ENCODE data around the gene TRAF3IP1.
"Not testable (repeated sequence)": the region's sequence is repeated elsewhere in the genome, so short reads cannot be mapped to it uniquely, and the experiment has no call there.

TRAF3IP1 gene

DNA sequence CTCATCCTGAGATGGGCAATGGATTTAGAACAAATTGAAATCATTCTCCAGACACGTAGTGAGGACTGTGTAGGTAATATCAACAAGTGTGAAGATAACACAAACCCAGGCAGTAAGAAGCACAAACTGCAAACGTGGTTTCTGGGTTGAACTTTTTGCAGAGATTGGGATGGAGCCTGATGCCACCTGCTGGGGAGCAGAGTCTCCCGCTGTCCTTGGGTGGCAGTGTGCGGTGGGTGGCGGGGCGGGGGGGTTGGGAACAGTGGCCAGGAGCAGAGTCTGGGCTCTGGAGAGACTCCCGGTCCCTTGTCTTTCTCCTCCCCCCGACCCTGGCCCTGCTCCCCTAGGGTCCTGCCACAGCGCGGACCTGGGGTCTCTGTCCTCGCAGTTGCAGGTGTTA lies 19.5 kb downstream of the TRAF3IP1 start:
- DNase-seq (ENCODE audit: low read depth in 2 of 2): no peak

DNA sequence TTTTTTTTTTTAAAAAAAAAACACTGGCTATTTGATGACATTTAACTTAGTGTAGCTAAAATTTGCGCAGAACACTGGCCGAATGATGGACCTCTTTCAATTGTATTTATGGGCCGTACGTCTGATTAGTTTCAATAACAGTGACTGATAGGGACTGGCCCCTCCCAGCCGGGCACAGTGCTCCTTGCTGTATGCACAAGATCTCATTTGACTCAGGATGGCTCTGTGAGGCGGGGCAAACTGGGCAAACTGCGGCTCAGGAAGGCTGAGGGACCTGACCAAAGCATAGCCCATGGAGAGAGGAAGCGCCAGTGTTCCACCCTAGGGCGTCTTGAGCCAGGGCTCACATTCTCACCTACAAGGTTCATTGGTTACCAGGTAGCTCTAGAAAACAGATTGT lies 21.2 kb downstream of the TRAF3IP1 start:
- DNase-seq (ENCODE audit: low read depth in 2 of 2): no peak

DNA sequence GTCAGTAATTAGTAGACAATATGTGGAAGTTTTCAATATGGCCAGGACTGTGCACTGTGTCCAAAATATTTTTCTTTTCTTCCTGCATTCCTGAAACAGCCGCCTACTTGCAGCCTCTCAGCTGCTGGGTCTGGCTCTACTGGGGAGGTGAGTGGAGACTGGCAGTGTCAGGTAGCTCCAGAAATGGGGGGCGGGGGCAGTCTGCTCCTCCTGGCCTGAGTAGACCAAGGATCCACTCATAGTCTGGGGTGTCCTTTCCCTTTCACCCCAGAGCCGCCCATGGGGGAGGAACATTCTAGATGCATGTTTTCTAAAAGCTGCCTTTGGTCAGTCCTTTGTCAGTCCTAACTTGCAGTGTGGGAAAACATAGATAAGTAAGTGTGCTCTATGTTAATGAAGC lies 23.7 kb downstream of the TRAF3IP1 start:
- DNase-seq (ENCODE audit: low read depth in 2 of 2): no peak

DNA sequence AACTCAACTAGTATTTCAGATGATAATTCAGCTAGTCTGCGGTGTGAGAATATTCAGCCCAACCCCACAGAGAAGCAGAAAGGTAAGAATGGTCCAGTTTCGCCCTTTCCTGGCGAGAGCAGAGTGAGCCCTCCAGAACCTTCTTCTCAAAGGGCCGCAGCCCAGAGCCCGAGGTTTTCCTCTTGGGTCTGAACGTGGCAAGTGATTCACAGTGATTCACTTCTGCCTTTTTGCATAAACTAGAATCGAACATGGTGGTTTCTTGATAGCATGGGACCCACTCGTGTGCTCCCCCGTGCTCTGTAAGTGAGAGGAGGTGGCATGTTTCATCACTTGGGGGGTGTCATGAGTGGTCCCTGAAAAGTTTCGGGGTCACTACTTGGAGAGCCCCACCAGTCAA lies 24.2 kb downstream of the TRAF3IP1 start:
- DNase-seq (ENCODE audit: low read depth in 2 of 2): no peak

DNA sequence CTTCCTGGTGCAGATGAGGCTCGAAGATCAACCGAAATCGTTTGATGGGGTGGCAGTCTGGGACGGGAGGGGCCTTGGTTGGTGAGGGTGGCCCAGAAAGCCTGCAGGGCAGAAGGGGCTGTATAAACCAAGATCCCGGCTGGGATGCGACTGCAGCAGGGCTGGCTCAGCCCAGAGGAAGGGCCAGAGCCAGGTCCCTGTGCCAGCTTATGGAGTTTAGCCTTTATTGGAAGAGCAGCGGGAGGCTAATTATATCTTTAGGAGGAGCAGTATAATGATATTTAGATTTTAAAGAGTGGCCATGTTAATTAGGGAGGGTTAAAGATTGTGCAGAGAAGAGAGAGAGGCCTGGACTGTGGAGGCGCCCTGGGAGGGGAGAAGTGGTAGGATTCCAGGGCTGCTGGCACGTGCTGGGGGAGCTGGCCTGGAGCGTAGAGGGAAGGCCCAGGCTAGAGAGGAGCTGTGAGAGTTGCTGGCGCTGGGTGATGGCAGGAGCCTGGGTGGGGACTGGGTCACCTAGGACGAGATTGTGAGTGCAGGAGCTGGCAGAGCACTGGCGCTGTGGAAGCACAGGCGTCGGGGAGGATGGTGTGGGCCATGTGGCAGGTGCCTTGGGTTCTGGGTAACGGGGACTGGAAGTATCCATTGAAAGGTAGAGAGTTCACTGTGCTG lies 25.1 kb downstream of the TRAF3IP1 start:
- DNase-seq (ENCODE audit: low read depth in 2 of 2): no peak

DNA sequence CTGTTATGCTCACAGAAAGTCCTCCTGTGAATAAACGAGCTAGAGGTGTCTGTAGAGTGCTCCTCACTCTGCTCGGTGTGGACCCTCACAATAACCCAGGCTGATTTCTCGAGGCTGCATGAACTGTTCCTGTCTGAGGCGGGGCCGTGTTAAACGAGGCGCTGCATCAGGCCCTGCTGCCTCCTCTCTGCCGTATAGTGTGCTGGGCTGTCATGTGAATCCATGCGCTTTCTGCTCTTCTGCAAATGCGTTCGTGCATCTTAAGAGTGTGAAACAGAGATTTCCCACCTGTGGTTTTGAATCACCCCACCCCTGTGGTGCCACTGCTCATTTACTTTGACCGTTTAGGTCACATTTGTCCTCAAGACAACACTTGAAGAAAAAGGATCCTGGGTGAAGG lies 26.2 kb downstream of the TRAF3IP1 start:
- no peak for DNase-seq (ENCODE audit: low read depth in 2 of 2)

DNA sequence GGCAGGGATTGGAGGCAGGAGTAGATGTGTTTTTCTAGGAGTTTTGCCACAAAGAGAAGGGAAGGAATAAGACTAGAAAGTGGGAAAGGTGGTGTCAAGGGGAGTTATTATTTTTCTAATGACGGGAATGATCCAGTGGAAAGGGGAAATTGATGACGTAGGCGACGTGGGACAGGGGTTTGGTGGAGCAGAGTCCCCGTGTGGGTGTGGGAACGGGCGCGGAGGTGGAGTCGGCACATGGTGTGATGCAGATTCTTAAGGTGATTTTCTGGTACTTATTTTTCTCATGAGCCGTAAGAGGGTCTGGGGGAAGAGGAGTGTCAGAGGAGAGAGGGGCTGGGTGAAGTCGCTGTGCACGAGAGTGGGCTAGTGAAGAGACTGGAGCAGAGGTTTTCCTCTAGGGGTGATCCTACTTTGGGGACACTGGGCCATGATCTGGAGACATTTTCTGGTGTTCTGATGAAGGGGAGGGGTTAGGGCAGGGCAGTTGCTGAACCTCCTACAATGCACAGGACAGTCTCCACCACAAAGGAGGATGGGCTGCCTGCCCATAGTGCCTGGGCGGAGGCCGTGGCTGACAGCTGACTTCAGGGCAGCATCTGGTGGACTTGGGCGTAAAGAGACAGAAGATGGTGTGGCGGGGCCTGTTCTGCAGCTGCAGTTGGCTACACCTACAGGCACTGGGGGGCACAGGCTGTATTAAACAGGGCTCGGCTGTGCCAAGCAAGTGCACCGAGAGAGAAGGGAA lies 30.0 kb downstream of the TRAF3IP1 start:
- no peak for DNase-seq (ENCODE audit: low read depth in 2 of 2)

DNA sequence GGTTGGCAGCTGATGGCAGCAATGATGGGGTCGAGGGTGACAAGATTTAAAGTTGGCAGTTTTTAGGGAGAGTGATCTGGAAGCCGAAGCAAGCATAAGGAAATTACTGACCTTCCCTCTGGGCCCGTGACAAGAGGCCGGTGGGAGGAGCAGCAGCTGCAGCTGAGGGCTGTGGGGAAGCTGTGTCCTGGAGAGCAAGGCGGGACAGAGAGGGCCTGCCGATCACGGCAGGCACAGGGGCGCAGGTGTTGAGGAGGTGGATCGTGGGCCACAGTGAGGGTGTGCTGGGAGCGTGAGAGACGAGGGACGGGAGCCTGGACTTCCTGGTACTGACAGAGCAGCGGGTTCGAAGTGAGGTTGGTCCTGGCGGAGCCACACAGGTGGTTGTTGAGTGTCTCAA lies 31.0 kb downstream of the TRAF3IP1 start:
- DNase-seq (ENCODE audit: low read depth in 2 of 2): no peak

DNA sequence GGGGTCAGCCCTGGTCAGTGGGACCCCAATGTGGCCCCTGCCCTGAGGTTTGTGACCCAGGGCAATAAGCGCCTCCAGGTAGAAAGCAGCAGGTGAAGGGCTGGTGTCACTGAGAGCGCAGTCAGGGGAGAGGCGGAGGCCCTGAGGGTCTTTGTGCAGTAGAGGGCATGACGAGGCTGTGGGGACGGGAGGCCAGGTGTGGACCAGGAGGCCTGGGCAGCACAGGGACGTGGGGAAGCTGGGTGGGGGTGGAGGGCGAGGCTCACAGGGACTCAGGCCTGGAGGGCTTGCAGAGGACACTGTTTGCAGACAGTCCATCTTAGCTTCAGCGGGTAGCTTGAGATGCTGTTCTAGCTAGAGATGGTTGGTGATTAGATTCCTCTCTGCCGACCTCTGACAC lies 32.0 kb downstream of the TRAF3IP1 start:
- DNase-seq (ENCODE audit: low read depth in 2 of 2): no peak

DNA sequence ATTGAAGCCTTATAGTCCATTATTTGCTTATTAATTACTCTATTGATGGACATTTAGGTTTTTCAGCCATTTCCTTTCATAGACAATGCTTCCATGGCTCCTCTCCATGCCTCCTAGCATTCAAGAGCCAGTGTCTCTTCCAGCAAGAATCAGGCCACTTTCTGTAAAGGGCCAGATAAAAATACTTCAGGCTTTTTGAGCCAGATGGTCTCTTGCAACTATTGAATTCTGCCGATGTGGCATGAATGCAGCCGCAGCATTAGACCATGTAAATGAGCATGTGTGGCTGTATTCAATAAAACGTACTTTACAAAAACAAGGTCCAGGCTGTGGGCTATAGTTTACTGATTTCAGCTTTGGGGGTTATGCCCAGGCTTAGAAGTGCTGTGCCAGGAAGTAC lies 38.5 kb downstream of the TRAF3IP1 start:
- no peak for DNase-seq (ENCODE audit: low read depth in 2 of 2)

DNA sequence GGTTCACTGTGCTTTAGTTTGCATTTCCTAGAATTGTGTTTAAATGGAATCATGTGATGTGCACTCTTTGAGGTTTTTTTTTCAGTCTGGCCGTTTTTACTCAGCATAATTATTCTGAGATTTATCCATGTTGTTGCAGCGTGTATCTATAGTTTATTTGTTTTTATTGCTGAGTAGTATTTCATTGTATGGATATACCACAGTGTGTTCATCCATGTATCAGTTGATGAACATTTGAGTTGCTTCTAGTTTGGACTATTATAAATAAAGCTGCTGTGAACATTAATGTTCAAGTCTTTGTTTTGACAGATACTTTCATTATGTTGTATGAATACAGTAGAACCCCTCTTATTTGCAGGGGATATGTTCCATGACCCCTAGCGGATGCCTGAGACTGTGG lies 39.1 kb downstream of the TRAF3IP1 start:
- DNase-seq (ENCODE audit: low read depth in 2 of 2): no peak

DNA sequence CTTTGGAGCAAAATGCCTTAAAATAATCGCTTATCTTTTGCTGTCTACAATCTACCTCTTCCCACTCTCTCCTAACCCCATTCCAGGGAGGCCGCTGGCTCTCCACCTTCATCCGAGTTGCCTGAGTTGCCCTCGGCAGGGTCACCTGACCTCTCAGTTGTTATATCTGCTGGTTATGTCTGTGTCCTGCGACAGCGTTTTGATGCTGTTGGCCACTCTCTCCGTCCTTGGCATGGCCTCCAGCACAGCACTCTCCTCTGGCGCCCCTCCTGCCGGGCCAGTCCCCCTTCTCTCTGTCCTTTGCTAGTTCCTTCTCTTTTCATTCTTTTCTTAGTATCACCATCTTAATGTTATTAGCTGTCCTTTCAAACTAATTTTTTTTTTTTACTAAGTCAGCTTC lies 41.6 kb downstream of the TRAF3IP1 start:
- DNase-seq (ENCODE audit: low read depth in 2 of 2): no peak

DNA sequence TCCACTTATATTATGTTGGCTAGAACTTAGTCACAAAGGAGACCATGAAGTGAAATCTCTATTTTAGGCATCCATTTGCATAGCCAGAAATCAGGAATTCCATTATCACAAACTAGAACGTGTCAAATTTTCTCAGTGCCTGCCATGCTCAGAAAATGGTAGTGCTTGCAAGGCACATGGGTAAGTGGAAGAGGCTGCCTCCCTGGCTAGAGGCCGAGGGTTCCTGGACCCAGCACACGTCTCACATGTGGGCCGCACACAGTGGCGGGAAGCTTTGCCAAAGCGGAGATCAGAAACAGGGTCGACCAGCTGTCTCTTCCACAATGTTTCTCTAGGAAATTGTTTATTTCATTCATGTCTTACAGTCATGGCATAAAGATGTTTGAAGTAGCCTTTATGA lies 42.3 kb downstream of the TRAF3IP1 start:
- no peak for DNase-seq (ENCODE audit: low read depth in 2 of 2)

DNA sequence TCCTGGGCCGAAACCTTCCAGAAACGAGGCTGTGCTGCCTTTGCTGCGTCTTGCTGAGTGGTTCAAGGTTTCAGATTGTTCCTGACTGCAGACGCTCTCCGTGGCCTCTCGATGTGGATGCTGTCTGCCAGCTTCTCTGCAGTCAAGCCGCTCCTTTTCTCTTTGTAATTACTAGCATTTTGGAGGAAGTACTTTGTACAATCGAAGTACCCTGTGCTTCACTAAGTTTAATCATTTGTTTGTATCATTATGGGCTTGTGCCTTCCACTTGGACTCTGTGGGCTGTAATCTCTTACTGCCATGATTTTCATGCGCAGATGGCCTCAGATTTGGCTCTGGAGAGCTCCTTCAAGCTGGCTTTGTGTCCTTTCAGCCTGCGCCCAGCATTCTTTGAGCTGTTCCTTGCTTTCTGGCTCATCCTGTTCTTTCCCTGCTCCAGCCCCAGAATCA lies 49.3 kb downstream of the TRAF3IP1 start:
- no peak for DNase-seq (ENCODE audit: low read depth in 2 of 2)

DNA sequence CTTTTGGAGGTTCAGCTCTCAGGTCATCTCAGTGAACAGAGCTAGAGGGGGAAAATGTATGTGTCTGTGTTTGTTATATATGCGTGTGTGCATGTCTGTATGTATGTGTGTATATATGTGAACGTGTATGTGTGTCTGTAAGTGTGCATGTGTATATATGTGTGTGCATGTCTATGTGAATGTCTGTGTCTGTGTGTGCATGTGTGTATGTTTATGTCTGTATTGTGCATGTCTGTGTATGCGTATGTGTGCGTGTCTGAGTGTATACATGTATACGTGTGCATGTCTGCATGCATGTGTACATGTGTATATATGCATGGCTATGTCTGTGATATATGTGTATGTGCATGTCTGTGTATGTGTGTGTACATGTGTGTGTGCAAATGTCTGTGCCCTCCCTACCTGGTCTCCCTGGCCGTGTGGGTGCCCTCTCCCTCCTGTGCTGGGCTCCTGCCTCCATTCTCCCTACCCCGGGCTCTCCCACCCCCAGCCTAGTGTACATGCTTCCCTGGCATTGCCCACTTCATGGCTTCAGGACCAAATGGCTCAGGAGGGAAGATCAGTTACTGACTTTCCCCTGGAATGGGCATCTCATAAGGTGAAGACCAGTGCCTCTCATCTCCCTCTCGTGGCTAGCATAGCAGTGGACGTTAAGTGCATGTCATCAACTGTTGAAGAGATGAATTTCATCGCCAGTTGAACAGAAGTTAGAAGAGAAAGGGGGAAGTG lies 49.9 kb downstream of the TRAF3IP1 start:
- no peak for DNase-seq (ENCODE audit: low read depth in 2 of 2)

DNA sequence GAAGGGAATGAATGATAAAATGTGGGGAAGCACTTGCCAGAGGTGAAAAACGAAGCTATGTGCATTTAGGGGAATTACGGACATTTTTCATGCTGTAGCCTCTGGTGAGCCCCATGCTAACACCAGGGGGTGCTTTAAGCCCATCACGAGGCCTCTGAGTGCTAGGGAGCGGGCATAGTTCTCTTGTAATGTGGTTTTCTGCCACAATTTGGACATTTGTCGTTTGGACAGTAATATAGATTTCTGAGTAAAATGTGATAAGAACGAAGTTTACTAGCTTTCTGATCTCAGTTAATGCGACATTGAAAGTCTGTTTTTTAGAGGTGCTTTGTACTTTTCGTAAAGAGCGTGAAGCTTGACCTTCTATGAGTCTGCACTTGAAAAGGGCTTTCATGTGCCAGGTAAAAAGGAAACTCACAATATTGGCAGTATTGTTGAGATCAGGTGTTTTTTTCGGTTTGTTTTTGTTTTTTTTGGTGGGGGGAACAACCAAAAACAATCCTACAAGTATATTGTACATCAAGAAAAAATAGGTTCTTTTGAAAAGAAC lies 50.6 kb downstream of the TRAF3IP1 start:
- peak in 1 of 2 donors; percentile 50 for DNase-seq (ENCODE audit: low read depth in 2 of 2)

DNA sequence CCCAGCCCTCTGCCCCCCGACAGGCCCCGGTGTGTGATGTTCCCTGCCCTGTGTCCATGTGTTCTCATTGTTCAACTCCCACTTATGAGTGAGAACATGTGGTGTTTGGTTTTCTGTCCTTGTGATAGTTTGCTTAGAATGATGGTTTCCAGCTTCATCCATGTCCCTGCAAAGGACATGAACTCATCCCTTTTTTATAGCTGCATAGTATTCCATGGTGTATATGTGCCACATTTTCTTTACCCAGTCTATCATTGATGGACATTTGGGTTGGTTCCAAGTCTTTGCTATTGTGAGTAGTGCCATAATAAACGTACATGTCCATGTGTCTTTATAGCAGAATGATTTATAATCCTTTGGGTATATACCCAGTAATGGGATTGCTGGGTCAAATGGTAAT lies 52.0 kb downstream of the TRAF3IP1 start:
- not testable (repeated sequence) for DNase-seq (ENCODE audit: low read depth in 2 of 2)

DNA sequence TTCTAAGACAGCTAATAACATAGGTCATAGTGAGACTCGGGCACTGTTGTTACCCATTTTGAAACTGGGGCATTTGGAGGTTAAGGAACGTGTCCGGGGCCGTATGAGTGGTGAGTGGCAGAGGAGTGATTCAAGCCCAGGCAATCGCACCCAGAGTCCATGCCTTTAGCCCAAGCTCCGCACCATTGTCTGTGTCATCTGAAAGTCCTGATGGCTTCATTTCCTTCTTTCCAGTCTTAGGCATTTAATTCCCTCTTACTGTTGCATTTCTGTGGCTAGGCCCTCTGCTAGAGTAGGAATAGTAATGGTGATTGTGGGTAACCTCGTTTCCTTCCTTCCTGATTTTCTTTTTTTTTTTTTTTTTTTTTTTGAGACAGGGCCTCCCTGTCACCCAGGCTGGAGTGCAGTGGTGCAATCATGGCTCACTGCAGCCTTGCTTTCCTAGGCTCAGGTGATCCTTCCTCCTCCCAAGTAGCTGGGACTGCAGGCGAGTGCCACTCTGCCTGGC lies 56.6 kb downstream of the TRAF3IP1 start:
- DNase-seq (ENCODE audit: low read depth in 2 of 2): no peak

DNA sequence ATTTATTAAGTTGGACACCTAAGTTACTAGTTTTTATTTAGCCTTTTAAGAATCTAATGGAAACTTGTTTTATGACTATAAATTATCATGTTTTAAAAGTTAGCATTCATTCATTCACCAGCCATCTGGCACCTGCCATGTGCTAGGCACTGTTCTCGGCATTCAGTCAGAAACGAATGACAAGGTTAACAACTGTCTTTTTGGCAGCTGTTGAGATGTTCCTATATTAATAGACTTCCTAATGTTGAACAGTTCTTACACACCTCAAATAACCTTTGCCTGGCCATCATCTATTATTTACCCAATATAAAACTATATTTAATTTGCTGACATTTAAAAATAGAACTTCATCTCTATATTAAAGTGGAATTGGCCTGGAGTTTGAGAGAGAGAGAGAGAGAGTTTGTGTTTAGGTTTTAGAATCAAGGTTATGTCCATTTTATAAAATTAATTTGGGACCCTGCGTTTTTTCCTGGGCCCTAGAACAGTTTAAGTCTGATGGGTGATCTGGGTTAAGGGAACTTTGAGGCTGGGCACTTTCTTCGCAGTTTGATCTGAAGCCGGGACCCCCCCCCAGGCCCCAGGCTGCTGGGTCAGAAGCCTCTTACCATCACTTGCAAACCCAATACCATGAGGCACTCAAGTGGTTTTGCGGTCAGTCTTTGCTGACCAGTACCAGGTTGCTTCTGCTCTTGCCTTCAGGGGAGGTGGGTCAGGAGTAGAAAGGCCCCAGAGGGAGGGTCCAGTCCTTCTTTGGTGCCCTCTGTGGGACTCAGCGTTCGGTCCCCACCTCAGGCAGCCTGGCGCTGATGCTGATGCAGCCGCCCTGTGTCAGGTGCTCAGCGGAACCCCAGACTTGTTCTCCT lies 58.1 kb downstream of the TRAF3IP1 start:
- no peak for DNase-seq (ENCODE audit: low read depth in 2 of 2)

DNA sequence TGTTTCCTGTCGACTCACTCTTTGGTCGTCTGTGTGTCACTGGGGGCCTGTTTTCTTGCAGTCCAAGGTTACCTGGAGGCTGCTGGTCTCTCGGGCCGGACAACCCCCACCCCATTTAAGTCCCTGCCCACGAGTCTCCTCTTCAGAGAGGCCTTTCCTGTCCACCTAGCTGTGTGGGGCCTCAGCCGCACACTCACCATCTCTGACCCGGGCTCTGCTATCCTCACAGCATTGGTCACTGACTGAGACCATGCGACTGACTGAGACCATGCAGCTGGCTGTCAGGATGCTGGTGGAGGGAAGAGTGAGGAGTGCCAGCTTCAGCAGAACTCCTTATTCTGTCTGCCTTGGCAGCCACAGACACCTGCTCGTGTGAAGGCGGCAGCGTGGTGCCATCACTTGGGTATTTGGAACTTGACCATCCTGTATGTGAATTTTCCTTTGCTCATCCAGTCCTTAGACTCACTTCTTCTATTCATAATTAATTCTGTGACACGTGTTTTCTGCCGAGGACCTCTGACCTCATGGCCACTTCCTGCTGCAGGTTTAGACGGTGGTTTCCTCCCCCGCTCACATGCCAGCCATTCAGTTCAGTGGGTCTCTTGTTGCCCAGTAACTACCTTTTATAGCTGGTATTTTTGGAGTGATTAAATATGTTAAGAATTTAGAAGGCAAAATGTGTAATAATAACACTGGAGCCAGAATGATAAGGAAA lies 58.9 kb downstream of the TRAF3IP1 start:
- no peak for DNase-seq (ENCODE audit: low read depth in 2 of 2)

DNA sequence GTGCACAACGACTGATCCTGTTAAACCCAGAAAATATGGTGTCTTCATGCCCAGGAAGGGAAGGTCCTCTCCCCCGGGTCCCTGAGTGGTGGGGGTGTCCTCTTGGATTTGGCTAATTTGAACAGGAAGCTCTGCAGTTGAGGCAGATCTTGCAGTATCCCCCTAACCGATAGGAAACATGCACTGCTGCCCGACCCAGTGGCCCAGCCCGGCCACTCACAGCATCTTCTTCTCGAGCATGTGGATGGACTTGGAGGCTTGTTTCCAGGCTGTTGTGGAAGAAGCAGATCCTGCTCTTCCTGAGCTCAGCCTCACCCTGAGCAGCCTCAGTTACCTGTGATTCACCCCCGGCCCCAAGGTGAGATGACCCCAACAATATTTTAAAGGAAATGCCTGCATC lies 60.0 kb downstream of the TRAF3IP1 start:
- DNase-seq (ENCODE audit: low read depth in 2 of 2): no peak

Measured in stimulated activated CD4-positive, alpha-beta T cell treated with anti-CD3 and anti-CD28 coated beads, Interleukin-15, amount 100 ng/mL, for 48 hours (primary cell).